Activated T-helper 1 cell treated with Interleukin-2 at 50 U/mL for 16 hours (primary cell): ENCODE results near the gene MPP1.

Experiments used
- DNase-seq: peaks from one replicate; pipeline ENCODE4 v3.0.0-alpha.2; 2020; ENCODE audit warnings: low read depth

Gene MPP1

DNA sequence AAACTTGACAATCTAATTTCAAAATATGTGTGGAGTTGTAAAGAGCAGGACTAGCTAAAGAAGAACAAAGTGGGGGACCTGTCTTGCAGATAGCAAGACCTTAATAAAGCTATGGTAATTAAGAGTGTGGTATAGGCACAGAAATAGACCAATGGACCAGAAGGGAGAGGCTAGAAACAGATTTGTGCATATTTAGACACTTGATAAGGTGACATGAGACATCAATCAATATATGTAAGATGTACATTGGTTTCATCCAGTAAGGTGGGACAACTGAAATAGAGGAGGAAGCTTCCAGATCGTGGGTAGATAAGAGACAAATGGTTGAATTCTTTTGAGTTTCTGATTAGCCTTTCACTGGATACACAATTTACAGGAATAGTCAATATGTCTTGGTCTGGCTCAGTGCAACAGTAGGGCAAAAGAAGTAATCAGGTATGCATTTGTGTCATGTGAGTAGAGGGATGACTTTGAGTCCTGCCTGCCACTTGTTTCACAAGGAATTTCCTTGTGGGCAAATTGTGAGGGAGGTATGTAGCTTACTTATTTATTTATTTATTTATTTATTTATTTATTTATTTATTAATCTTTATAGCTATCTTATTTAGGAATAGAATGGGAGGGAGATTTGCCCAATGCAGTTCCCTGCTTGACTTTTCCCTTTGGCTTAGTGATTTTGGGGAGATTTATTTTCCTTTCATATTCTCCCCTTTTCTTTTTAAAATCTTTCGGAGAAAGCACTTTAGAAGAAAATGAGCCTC is 7.2 kb upstream of the MPP1 start:
- no peak for DNase-seq

DNA sequence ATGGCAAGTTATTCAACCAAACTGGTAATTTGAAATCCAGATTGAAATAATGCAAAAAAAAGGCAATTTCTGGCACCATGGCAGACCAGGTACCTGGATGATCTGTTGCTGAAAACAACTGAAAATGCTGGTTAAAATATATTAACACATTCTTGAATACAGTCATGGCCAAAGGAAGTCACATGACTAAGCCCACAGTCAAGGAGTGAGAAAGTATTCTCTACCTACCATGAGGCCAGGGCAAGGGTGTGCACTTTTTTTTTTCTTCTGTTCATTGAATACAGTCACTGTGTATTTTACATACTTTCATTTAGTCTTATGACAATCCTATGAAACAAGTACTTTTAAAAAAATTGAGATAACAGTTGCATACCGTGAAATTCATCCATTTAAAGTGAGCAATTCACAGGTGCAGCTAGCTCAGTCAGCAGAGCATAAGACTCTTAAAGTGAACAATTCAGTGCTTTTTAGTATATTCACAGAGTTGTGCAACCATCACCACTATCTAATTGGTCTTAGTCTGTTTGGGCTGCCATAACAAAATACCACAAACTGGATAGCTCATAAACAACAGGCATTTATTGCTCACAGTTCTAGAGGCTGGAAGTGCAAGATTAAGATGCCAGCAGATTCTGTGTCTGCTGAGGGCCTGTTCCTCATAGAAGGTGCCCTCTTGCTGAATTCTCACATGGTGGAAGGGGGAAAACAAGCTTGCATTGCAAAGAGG is 4.8 kb upstream of the MPP1 start:
- no peak for DNase-seq

DNA sequence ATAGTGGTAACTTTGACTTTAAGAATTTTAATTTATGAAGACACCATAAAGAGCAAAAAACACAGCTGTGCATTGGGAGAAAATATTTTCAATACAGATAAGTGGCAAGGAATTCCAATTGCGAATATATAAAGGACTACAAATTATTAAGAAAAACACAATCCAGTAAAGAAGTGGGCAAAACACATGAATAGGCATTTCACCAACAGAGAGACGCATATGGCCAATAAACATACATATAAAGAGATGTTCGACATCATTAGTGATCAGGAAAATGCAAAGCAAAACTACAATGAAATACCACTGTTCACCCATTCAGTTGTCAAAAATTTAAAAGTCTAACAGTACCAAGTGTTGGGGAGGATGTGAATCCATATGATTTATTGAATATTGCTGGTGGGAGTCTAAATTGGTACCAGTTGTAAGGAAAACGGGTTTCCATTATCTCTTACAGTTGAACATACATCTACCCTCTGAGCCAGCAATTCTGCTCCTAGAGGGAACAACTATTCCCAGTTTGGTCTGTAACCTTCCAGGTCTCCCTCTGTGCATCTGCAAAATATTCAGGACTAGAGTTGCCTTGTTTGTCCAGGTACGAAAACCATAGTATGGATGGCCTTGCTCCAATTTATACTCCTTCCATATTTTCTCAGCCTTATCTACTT is 1.7 kb upstream of the MPP1 start:
- no peak for DNase-seq

DNA sequence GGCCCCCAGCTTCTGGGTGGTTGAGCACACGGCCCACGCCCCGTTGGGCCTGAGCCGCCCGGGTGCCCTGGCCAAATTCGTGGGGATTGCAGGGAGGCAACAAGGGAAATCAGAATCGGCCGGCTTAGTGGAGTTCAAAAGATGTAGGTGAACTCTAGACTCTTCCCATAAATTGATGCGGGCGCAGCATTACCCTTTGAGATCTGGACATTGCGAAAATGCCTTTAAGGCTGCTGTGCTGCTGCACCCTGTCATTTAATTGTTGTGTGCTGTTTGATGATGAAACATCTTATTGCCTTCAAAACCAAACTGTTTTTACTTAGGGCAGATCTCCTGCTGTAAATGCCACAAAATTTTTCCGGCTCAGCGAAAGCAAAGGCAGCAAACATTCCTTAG is 409 bp upstream of the MPP1 start:
- DNase-seq, result no peak

DNA sequence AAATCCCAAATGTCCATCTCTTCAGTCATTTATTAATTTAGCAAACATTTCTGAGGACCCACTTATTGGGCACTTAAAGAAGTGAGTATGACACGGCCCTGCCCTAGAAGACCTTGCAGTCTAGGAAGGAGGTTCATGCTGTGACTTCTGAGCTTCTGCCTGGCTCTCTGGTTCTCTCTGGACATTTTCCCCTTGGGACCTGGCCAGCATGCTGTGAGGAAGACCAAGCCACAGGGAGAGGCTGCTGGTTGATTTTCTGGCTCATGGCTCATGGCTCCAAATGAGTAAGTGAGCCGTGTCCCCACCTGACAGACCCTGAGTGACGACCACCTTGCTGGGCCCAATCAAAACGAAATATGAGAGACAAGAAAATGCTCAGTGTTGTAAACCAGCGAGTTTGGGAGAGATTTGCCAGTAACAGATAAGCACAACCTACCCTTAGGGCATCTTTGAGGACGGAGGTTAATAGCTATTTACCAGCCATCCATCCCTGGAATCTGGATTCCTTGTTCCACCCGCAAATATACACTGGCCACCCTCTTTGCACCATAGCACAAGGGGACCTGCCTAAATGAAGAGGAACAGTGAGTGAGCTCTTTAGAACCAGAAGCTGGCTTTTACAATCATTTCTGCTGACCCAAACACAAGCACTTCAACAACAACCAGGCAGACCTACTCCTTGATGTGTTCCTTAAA is 876 bp downstream of the MPP1 start:
- no peak for DNase-seq

DNA sequence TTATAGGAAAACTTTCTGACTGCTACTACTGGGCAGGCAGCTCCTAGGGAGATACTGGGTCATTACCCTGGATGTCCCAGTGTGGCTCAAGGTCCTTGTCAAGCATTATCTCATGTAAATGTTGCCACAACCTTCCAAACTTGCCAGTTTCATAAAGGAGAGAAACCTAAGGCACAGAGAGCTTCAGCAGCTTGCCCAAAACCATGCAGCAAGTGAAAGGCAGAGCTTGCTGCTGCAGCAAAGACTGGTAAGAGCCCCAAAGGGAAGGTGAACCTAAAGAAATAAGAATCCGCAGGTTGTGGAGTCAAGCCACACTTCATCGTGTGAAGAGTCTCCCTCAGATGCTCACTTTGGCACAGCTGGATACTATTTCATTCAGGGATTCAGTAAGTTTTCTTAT is 2.3 kb downstream of the MPP1 start:
- DNase-seq, result no peak

DNA sequence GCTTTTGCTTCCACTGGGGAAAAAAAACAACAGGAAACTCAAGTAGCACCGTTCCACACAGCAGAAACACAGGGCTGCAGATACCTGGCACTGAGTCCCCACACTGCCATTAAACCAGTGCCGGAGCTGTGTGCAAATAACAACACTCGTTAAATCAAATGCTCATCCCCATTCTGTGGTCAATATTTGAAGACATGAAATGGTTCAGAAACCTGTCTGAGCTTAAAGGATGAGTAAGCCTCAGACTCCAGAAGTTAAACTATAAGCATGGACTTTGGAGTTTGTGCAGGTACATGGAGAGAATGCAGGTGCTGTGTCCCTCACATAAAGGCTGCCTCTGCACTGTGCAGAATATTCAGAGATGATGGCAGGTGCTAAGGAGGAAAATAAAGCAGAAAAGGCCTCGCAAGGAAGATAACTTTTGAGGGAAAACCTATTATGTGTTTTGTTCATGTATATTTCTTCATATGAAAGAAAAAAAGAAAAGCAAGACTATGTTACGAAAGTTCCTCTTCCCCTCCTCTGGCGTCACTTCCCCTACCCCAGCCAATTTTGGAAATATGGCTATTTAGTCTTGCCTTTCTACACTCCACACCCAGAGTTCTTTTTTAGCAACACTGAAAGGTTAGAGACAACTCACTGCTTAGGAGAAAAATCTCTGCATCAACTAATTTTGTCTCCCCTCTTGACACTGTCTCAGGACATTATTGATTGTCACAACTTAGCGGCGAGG is 4.6 kb downstream of the MPP1 start:
- DNase-seq, result no peak

DNA sequence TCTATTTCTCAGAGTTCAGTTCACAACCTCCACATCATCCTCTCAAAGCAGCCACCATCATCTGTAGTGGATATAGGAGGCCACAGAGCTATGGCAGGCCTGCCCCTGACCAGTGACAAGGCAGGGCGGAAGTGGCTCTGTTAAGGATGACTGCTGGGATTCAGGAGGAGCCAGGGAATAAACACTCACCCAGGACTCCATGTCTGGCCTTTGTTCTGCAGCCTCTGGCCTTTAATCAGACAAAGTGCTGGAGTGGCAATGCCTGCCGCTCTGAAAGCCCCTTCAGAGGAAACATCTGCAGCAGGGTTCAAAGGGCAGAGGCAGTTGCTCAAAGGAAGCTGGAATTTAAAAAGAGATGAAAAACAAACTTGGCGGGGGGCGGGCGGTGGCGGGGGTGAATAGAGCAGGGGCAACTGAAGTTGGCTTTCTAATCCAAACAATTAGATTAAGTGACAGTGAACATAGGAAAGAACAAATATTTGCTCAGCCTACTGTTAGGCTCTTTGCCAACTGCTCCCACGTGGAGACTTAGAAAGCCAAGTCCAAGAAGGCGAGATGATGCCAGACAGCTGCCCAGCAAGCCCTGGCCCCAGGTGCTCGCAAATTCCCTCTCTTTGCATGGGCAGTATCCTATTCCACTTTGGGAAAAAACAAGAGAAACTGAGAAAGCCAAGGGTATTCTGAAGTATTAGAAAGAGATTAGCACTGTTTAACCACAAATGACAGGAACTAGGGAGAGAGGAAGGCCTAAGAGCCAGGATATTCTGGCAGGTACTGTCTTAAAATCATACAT is 5.5 kb downstream of the MPP1 start:
- no peak for DNase-seq

DNA sequence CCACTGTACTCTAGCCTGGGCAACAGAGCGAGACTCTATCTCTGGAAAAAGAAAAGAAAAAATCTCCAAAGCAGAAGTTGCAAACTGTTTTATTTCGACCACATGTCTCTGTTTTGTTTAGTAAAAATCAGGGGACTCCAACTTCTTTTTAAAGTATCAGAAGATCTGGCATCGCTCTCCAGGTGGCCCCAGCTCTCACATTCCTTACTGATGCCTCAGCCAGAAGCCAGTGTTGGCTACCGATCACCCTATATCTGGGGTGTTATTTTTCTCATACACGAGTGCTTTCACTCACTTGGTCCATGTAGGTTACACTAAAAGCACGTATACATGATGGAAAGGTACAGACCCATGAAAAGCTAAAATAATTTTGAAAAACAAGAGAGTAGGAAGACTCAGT is 8.3 kb downstream of the MPP1 start:
- no peak for DNase-seq

DNA sequence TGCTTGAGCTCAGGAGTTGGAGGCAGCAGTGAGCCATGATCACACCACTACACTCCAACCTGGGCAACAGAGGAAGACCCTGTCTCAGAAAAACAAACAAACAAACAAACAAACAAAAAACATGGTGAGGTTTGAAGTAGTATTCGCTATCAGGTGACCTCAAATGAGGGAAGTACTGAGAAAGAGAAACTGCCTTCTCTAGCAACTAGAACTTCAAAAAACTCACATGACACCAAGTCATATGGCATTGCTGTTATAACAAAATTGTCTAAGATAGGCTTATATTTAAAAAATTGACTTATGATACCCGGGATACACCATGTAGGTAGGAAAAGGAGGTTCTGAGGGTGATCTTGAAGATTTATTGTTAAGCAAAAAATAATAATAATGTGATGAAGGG is 10.3 kb downstream of the MPP1 start:
- DNase-seq, result no peak

DNA sequence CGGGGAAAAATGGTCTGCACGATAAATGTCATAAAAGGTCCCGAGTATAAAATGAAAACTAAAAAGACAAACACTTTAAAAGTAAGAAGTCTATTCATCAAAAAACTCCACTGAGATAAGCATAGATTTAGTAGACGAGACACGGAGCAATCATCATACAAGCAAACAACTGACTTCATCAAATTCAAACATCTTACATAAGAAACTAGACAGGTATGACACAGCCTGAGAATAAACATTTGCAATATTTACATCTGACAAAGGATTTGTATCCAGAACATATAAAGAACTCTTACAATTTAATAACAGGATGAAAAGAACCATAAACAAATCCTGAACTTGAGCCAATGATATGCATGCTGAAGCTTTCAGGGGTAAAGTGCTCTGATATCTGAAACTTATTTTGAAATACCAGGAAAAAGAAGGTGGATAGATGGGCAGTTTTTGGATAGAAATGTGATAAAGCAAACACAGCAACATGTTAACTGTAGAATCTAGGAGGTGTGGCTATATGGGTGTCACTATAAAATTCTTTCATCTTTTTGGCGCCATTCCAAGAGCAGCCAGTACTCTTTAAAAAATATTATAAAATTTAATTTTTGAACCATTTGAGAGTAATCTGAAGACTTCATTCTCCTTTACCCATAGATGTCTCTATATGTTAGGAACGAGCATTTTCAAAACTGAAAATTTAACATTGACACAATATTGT is 12.0 kb downstream of the MPP1 start:
- DNase-seq, result no peak

DNA sequence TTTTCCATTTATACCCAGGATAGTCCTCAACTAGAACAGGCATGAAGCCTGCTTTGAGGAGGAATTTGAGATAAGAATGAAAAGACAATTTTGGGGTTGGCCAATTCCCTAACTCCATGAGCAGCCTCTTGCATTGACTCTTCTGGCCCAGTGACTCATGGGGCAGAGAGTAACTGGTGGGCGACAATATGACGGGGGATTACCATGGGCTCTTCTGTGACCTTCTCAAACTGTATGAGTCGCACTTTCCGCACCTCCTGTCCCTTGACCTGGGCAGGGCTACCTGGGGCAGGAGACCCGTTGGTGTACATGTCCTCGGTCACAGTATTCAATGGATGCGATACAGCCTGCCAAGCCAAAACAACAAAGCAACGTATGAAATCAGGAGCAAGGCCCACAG is 13.3 kb downstream of the MPP1 start:
- no peak for DNase-seq

DNA sequence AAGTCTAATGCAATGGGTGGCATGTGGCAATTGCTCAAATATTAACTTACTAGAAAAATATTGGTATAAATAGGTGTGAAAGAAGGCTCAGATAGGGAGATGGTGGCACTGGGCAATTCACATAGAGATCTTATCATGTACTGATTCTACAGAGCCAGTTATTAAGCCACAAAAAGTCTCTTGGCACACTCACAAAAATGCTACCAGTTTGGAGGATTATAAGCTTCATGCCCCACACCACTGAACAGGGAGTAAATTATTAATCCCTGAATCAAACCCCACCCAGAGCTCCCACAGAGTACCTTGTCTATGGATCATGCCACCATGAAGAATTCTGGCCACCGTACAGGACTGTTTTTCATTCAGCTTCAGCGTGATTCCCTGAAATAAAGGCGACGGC is 13.8 kb downstream of the MPP1 start:
- no peak for DNase-seq

DNA sequence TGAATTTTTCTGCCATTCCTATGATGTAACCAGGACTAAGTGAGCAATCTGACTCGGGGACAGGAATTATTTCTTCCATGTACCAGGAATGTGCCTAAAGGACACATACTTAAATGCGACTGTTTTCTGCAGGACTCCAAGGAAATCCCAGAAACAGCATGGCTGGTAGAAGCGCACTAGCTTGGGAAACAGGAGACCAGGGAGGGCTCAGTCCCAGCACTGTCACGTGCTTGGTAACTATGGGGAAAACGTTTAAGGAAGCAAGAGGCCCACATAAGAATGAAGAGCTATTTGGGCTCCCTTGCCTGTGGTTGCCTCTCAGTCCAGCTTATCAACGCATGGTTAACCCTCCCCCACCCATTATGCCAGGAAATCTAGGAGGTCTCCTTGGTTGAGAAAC is 19.6 kb downstream of the MPP1 start:
- no peak for DNase-seq

DNA sequence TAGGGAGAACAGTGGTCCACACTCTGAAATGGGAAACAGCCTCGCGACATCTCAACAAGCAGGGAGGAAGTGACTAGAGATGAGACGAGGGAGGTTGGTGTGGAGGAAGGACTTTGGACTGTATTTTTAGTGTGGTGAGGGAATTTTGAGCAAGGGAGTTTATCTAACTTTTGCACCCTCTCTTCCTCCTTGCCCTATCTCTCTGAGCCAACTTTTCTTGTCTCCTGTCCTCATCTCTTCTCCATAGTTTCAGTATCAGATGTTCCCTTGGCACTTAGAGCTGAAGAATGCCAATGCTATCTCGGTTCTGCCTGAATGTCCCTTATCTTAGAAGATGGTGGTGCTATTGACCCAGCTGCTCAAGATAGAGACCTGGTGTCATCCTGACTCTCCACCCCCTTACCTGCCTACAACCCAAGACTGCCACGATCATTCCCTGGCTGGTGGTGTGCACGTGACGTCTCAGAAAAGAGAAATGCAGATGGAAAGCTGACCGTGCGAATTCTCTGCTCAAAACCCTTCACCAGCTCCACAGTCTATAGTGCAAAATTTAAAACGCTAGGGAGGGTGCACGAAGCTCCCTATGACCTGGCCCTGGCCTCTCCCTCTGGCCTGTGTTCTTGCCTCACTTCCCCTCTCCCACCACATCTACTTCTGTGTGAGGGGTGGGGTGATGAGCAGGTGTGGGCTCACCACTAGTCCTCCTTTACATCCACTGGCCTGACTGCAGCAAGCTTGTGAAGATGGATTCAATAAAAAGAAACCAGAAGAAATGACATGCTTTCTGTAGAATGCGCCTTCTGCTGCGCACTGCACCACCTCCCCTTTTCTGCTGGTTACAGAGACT is 20.9 kb downstream of the MPP1 start:
- no peak for DNase-seq

DNA sequence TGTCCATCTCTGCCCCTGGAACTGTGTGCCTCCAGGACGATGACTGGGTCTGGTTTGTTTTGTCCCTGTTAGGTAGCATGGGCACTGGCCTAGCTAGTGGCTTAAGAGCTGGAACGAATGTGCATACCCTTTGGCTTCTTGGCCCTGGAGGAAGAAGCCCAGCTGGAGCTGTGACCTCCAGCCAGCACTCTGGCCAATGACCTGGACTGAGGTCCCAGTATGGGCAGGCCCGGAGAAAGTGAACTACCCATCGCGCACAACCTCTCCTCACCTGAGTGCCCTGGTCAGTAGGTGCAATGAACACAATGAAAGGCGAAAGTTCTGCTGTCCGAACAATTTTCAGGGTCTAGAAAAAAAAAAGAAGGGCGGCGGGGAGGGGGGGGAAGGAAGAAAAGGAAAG is 24.3 kb downstream of the MPP1 start:
- no peak for DNase-seq

DNA sequence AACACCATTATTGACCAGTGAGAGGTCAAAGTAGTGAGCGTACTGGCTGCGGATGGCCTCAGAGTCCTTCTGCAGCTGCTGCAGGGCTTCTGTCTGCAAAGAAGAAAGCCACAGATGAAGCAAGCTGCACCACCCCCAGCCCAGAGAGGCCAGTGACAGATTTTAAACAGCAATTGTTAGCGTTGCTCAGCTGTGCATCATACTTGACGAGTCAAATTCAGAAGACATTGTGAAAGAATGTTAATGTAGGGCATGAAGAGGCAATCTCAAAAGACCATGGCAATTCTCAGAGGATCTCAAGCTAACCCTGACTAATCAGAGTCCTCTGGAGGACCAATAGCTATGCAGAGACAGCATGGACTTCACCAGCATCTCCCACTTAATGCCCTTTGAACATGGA is 26.0 kb downstream of the MPP1 start:
- no peak for DNase-seq

DNA sequence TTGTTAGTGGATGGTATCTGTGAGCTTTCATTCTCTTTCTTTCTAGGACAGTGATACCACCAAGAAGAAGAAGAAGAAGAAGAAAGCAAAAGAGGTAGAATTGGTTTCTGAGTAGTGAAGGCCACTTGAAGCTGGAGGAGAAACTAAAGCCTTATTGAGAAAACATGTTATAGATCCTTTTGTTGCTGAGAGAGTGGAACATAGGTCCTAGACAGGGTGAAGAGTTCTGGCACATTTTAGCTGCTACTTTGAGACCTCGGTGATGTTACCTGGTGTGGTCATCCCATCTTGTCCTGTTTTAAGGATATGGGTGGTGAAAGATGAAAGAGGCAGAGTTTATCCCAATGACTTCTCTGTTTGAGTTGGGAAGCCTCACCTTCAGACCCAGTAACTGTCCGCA is 28.5 kb downstream of the MPP1 start:
- no peak for DNase-seq
